ENCODE measurements around the gene ACSL5.

ACSL5 gene

GRCh38 chr10:112471878-112472487 lies 98.1 kb downstream of the ACSL5 start:
- no peak for DNase-seq

GRCh38 chr10:112475575-112476218 lies 101.8 kb downstream of the ACSL5 start:
- DNase-seq, result no peak
